HG03354 (cell line): ENCODE results near the gene CDON.

Source experiments
- ATAC-seq: cut with Tn5 transposase; IDR thresholded peaks from one replicate; pipeline ENCODE4 v1.9.1; 2021; ENCODE audit warnings: mild to moderate bottlenecking; ENCODE audit not compliant: unreplicated experiment, poor library complexity, severe bottlenecking

The CDON gene

GRCh38 chr11:126083829-126084607 is 21.4 kb upstream of the CDON start:
- ATAC-seq: peak; percentile 64

GRCh38 chr11:126082251-126083109 is 19.8 kb upstream of the CDON start:
- ATAC-seq: no peak

GRCh38 chr11:126081915-126082250 is 19.2 kb upstream of the CDON start:
- ATAC-seq: no peak

- no peak for ATAC-seq
These were observed 17.7 kb upstream of the CDON start for GRCh38 chr11:126080161-126080941.

GRCh38 chr11:126079621-126080124 is 17.0 kb upstream of the CDON start:
- no peak for ATAC-seq

- no peak for ATAC-seq
These were observed 14.0 kb upstream of the CDON start for GRCh38 chr11:126076641-126077040.

- ATAC-seq: no peak
These were observed 10.3 kb upstream of the CDON start for GRCh38 chr11:126072801-126073594.

GRCh38 chr11:126072141-126072741 is 9.6 kb upstream of the CDON start:
- ATAC-seq: no peak

- ATAC-seq: no peak
These were observed 814 bp upstream of the CDON start for GRCh38 chr11:126063507-126063852.

- peak; percentile 5 for ATAC-seq
These were observed 673 bp downstream of the CDON start for GRCh38 chr11:126061707-126062678.

GRCh38 chr11:126060757-126061171 is 1.9 kb downstream of the CDON start:
- ATAC-seq: no peak

GRCh38 chr11:126059238-126059781 is 3.4 kb downstream of the CDON start:
- no peak for ATAC-seq

GRCh38 chr11:126058105-126058874 is 4.4 kb downstream of the CDON start:
- ATAC-seq: no peak

GRCh38 chr11:126054882-126055281 is 7.8 kb downstream of the CDON start:
- ATAC-seq: no peak

GRCh38 chr11:126054408-126054807 is 8.3 kb downstream of the CDON start:
- no peak for ATAC-seq

- no peak for ATAC-seq
These were observed 9.0 kb downstream of the CDON start for GRCh38 chr11:126053415-126054286.
